Measurements from ENCODE around the gene SUSD1.
"Not testable (repeated sequence)": the region's sequence is repeated elsewhere in the genome, so short reads cannot be mapped to it uniquely, and the experiment has no call there.

Gene SUSD1

DNA sequence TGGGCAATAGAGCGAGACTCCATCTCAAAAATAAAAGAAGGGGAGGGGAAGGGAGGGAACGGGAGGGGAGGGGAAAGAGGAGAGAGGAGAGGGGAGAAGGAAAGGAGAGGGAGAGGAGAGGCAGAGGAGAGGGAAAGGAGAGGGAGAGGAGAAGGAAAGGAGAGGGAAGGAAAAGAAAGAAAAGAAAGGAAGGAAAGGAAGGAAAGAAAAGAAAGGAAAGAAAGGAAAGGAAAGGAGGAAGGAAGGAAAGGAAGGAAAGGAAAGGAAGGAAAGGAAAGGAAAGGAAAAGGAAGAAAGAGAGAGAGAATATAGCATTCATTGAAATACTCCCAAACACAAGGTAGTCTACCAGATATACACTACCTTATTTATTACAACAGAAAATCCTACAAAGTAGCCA, 44.8 kb downstream of the SUSD1 start:
- TF ChIP-seq, protein P1, sequence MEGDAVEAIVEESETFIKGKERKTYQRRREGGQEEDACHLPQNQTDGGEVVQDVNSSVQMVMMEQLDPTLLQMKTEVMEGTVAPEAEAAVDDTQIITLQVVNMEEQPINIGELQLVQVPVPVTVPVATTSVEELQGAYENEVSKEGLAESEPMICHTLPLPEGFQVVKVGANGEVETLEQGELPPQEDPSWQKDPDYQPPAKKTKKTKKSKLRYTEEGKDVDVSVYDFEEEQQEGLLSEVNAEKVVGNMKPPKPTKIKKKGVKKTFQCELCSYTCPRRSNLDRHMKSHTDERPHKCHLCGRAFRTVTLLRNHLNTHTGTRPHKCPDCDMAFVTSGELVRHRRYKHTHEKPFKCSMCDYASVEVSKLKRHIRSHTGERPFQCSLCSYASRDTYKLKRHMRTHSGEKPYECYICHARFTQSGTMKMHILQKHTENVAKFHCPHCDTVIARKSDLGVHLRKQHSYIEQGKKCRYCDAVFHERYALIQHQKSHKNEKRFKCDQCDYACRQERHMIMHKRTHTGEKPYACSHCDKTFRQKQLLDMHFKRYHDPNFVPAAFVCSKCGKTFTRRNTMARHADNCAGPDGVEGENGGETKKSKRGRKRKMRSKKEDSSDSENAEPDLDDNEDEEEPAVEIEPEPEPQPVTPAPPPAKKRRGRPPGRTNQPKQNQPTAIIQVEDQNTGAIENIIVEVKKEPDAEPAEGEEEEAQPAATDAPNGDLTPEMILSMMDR (IDR thresholded peaks at IDR 0.05; ENCODE audit: control extremely low read depth, extremely low read depth, low read depth, missing control alignments) = no peak
- DNase-seq (ENCODE audit: extremely low spot score) = no peak
- ChIA-PET POLR2A (no interaction called here), CTCF (interaction anchor here (1.2 to 3.6 kb wide), 5 partner anchors 13 to 231 kb away, joined by 3 to 15 read pairs (median 3); no protein-coding TSS in a partner anchor)

DNA sequence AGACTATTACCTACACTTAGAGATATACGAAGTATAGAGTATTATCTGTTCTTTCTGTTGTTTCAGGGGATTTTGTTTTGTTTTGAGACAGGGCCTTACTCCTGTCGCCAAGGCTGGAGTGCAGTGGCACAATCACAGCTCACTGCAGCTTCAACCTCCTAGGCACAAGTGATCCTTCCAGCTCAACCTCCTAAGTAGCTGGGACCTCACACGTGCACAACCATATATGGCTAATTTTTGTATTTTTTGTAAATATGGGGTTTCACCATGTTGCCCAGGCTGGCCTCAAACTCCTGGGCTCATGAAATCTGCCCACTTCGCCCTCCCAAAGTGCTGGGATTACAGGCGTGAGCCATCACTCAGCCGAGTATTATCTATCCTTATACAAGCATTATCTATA, 45.9 kb downstream of the SUSD1 start:
- CTCF ChIA-PET = interaction anchor here (1.2 to 3.6 kb wide), 2 partner anchors 24 to 31 kb away, joined by 3 to 15 read pairs; no protein-coding TSS in a partner anchor
- POLR2A ChIA-PET = no interaction called here

DNA sequence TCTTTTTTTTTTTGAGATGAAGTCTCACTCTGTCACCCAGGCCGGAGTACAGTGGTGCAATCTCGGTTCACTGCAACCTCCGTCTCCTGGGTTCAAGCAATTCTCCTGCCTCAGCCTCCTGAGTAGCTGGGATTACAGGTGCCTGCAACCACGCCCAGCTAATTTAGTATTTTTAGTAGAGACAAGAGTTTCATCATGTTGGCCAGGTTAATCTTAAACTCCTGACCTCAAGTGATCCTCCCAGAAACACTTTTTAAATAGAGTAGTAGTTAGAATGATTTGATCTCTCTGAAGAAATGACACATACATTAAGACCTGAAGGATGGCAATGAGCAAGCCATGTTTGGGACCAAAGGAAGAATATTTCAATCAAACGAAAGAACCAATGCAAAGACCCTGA, 46.7 kb downstream of the SUSD1 start:
- CTCF ChIA-PET = interaction anchor here (0.6 kb wide), 1 partner anchor 403 kb away, joined by 3 read pairs; no protein-coding TSS in a partner anchor
- POLR2A ChIA-PET; DNase-seq (ENCODE audit: extremely low spot score): not testable (repeated sequence)

More for the DNA sequence above, 45.9 kb downstream of the SUSD1 start:
- DNase-seq (ENCODE audit: extremely low spot score) = no peak
- TF ChIP-seq, protein P1 (IDR thresholded peaks at IDR 0.05; ENCODE audit: control extremely low read depth, extremely low read depth, low read depth, missing control alignments) = no peak

DNA sequence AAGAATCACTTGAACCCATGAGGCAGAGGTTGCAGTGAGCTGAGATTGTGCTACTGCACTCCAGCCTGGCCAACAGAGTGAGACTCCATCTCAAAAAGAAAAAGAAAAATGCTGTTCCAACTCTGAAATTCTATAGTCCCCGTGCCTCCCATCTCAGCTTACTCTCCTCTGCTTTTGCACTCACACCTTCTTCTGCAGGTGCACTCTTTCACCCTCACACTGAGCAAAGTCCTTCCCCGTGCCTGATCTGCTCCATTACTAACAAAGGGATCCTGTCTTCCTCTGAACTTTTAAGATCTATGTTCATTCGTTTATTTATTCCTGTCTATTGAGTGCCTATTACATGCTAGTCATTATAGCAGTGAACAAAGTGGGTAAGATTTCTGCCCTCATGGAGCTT, 47.8 kb downstream of the SUSD1 start:
- no peak for DNase-seq (ENCODE audit: extremely low spot score)
- ChIA-PET POLR2A (no interaction called here), CTCF (interaction anchor here (1.9 to 2.3 kb wide), 2 partner anchors 14 to 29 kb away, joined by 8 to 10 read pairs; no protein-coding TSS in a partner anchor)
- TF ChIP-seq, protein P1 (IDR thresholded peaks at IDR 0.05; ENCODE audit: control extremely low read depth, extremely low read depth, low read depth, missing control alignments) = no peak

DNA sequence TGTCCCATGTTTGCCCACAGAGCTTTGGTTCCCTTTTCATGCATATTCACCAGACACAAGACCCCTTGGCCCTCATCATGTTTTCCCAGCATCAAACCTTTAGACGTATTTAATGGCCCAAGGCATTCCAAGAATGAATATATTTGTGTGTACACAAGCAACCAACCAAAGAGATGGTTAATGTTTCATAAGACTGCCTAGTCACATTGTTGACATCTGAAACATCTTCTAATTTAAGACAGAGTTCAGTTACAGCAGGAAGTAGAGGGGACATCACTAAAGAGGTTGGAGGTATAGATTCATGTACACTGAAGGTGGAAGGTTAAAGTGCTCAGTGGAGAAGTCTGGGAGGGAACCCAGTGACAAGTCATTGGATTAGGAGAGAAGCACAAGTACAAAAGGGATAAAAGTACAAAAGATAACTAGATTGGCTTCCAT, 49.1 kb downstream of the SUSD1 start:
- TF ChIP-seq, protein P1 (IDR thresholded peaks at IDR 0.05; ENCODE audit: control extremely low read depth, extremely low read depth, low read depth, missing control alignments) = no peak
- ChIA-PET CTCF (interaction anchor here (1.9 to 2.3 kb wide), 2 partner anchors 13 to 28 kb away, joined by 8 to 10 read pairs; no protein-coding TSS in a partner anchor), POLR2A (no interaction called here)
- DNase-seq (ENCODE audit: extremely low spot score) = no peak

DNA sequence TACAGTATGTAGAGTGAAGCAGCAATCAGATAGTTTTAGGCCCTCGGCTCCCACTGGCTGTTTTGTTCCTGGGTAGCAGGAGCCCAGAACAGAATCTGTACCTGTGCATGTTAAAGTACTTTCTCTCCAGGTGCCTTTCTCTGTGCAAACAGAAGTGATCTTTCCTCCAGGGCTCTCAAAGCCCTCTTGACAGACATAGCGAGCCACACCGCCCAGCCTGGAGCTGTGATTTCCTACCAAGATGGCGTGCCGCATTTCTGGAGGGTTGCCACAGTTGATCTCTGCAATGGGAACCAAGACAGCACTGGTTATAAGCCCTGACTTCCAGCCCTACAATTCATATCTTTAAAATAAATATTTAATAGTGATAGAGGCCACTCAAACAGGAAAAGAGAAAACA, 50.9 kb downstream of the SUSD1 start:
- POLR2A ChIA-PET = no interaction called here
- CTCF ChIA-PET = interaction anchor here (1.1 kb wide), 1 partner anchor 11 kb away, joined by 3 read pairs; no protein-coding TSS in a partner anchor
- DNase-seq (ENCODE audit: extremely low spot score) = no peak
- TF ChIP-seq, protein P1 (IDR thresholded peaks at IDR 0.05; ENCODE audit: control extremely low read depth, extremely low read depth, low read depth, missing control alignments) = no peak

DNA sequence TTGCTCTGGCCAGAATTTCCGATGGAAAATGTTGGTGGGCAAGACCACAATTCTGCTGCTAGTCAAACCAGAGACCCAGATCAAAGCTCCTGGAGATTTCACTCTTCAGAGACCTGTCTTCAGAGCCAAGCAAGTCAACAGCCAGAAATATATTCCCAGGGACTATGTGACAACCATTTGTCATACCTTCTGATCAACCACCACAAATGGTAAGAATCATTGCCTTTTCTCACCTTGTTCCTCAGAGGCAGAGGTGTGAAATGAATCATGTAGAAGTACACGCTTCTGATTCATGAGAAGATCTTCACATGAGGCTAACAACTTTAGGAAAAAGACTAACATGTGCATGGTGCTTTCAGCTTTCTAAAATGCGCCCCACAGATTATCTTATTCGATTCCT, 53.5 kb downstream of the SUSD1 start:
- TF ChIP-seq, protein P1 (IDR thresholded peaks at IDR 0.05; ENCODE audit: control extremely low read depth, extremely low read depth, low read depth, missing control alignments) = no peak
- ChIA-PET POLR2A (no interaction called here), CTCF (interaction anchor here (1.1 to 2.0 kb wide), 3 partner anchors 8 to 240 kb away, joined by 3 to 7 read pairs (median 3); no protein-coding TSS in a partner anchor)
- no peak for DNase-seq (ENCODE audit: extremely low spot score)
